Neural progenitor cell (in vitro differentiated cells): Measurements from ENCODE around the gene PSMD8. TPM values are rescaled to one million over a fixed set of nuclear protein-coding genes. Genes with fewer than 3 reads are reported as not detected.

Experiments used
- DNase-seq: peaks from one replicate; pipeline ENCODE4 v3.0.0-alpha.2; 2016; ENCODE audit warnings: low spot score
- H2AFZ ChIP-seq: fragments of 200-600 bp; sonication (generic); replicated peaks from 2 replicates; pipeline ENCODE4 v1.6.1; 2016; ENCODE audit warnings: antibody characterized with exemption
- H3F3A ChIP-seq: fragments of 200-600 bp; sonication (generic); 2 replicates; pipeline ENCODE4 v1.6.1; 2016; ENCODE audit warnings: antibody characterized with exemption, low read depth
- H3K27ac ChIP-seq: fragments of 200-600 bp; sonication (generic); 2 replicates; pipeline ENCODE4 v1.5.1; 2016; ENCODE audit warnings: mild to moderate bottlenecking
- H3K27me3 ChIP-seq: fragments of 200-600 bp; sonication (generic); 2 replicates; pipeline ENCODE4 v1.6.1; 2016; ENCODE audit warnings: mild to moderate bottlenecking, moderate library complexity
- H3K36me3 ChIP-seq: fragments of 200-600 bp; sonication (generic); 2 replicates; pipeline ENCODE4 v1.5.1; 2016
- H3K4me1 ChIP-seq: fragments of 200-600 bp; sonication (generic); 2 replicates; pipeline ENCODE4 v1.6.1; 2016; ENCODE audit warnings: mixed run types
- H3K4me2 ChIP-seq: fragments of 200-600 bp; sonication (generic); 2 replicates; pipeline ENCODE4 v1.6.1; 2016
- H3K4me3 ChIP-seq: fragments of 200-600 bp; sonication (generic); 2 replicates; pipeline ENCODE4 v1.5.1; 2016
- H3K79me2 ChIP-seq: fragments of 200-600 bp; sonication (generic); 2 replicates; pipeline ENCODE4 v1.6.1; 2016; ENCODE audit warnings: low read depth
- H3K9ac ChIP-seq: fragments of 200-600 bp; sonication (generic); 2 replicates; pipeline ENCODE4 v1.6.1; 2016
- H3K9me3 ChIP-seq: fragments of 200-600 bp; sonication (generic); 2 replicates; pipeline ENCODE4 v1.5.1; 2016; ENCODE audit warnings: low read depth
- H4K20me1 ChIP-seq: fragments of 200-600 bp; sonication (generic); 2 replicates; pipeline ENCODE4 v1.6.1; 2016; ENCODE audit warnings: low read depth
- H3K27ac Mint-ChIP-seq: 3 replicates; pipeline ENCODE4 v1.8.0; 2021; ENCODE audit warnings: mixed read lengths
- H3K27me3 Mint-ChIP-seq: 2 replicates; pipeline ENCODE4 v1.8.0; 2022; ENCODE audit warnings: low read depth, mild to moderate bottlenecking, inconsistent platforms, moderate library complexity, mixed read lengths; ENCODE audit not compliant: insufficient read depth
- H3K36me3 Mint-ChIP-seq: 3 replicates; pipeline ENCODE4 v1.8.0; 2021; ENCODE audit warnings: mixed read lengths
- H3K4me1 Mint-ChIP-seq: 3 replicates; pipeline ENCODE4 v1.8.0; 2021; ENCODE audit warnings: mixed read lengths
- H3K4me3 Mint-ChIP-seq: 3 replicates; pipeline ENCODE4 v1.8.0; 2021; ENCODE audit warnings: mild to moderate bottlenecking, moderate library complexity, mixed read lengths
- H3K9me3 Mint-ChIP-seq: 3 replicates; pipeline ENCODE4 v1.8.0; 2020; ENCODE audit warnings: mixed read lengths
- EZH2 ChIP-seq: fragments of 200-600 bp; sonication (generic); IDR thresholded peaks from 2 replicates; pipeline ENCODE4 v1.6.1; 2017; ENCODE audit warnings: antibody characterized with exemption, mild to moderate bottlenecking, moderate library complexity
- EZH2phosphoT487 ChIP-seq: fragments of 200-600 bp; sonication (generic); IDR thresholded peaks from 2 replicates; pipeline ENCODE4 v1.6.1; 2017; ENCODE audit warnings: antibody characterized with exemption
- total RNA-seq: library from RNA; depleted of rRNA; stranded (reverse); fragments of >200 nt; gene quantifications from 2 replicates; pipeline ENCODE4 v1.2.3, GENCODE V29; 2015; ENCODE audit warnings: low replicate concordance
- TF ChIP-seq, protein P1 (sequence below): fragments of 200-600 bp; sonication (generic); IDR thresholded peaks from 2 replicates; pipeline ENCODE4 v1.5.1; 2017; ENCODE audit warnings: antibody characterized with exemption, mild to moderate bottlenecking

Gene PSMD8
- total RNA-seq, 1 donor from 2014 or later, result 119 TPM

DNA sequence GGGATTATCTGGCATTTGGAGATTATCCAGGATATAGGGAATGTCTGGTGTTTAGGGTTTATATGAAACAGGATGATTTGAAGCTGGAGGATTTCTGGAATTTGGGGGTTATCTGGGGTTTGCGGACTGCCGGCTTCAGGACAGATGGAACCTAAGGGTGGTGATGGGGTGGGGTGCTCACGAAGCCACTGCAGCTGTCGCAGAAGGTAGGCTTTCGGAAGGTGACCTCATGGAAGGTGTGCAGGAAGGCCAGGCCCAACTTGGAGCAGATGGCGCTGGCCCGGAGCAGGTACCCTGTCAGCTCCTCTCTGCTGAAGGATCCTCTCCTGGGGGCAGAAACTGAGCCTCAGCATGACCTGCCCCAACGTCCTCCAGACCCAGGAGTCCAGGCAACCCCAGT lies 38.1 kb downstream of the PSMD8 start:
- no peak overlapping the region for H3K4me3 Mint-ChIP-seq
- Histone ChIP-seq H3K9me3 (no peaks in the 10 kb centered on the region), H3K79me2 (no peaks in the 10 kb centered on the region), H3K27ac (no peak overlapping the region), H3K9ac (no peak overlapping the region), H3K27me3 (no peaks in the 10 kb centered on the region), H3K4me1 (no peaks in the 10 kb centered on the region), H3K36me3 (no peaks in the 10 kb centered on the region), H3K4me2 (no peak overlapping the region), H4K20me1 (no peaks in the 10 kb centered on the region), H3F3A (no peaks in the 10 kb centered on the region), H3K4me3 (no peak overlapping the region), H2AFZ (no peak overlapping the region)
- H3K27me3 Mint-ChIP-seq, result peaks cover 16% of the 10 kb centered on the region
- peaks cover 5% of the 10 kb centered on the region for H3K4me1 Mint-ChIP-seq
- DNase-seq, result no peak
- H3K9me3 Mint-ChIP-seq, result no peaks in the 10 kb centered on the region
- no peak overlapping the region for H3K27ac Mint-ChIP-seq
- TF ChIP-seq EZH2phosphoT487 (no peak), EZH2 (no peak)
- TF ChIP-seq, protein P1, sequence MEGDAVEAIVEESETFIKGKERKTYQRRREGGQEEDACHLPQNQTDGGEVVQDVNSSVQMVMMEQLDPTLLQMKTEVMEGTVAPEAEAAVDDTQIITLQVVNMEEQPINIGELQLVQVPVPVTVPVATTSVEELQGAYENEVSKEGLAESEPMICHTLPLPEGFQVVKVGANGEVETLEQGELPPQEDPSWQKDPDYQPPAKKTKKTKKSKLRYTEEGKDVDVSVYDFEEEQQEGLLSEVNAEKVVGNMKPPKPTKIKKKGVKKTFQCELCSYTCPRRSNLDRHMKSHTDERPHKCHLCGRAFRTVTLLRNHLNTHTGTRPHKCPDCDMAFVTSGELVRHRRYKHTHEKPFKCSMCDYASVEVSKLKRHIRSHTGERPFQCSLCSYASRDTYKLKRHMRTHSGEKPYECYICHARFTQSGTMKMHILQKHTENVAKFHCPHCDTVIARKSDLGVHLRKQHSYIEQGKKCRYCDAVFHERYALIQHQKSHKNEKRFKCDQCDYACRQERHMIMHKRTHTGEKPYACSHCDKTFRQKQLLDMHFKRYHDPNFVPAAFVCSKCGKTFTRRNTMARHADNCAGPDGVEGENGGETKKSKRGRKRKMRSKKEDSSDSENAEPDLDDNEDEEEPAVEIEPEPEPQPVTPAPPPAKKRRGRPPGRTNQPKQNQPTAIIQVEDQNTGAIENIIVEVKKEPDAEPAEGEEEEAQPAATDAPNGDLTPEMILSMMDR, result no peak
- H3K36me3 Mint-ChIP-seq, result no peaks in the 10 kb centered on the region

DNA sequence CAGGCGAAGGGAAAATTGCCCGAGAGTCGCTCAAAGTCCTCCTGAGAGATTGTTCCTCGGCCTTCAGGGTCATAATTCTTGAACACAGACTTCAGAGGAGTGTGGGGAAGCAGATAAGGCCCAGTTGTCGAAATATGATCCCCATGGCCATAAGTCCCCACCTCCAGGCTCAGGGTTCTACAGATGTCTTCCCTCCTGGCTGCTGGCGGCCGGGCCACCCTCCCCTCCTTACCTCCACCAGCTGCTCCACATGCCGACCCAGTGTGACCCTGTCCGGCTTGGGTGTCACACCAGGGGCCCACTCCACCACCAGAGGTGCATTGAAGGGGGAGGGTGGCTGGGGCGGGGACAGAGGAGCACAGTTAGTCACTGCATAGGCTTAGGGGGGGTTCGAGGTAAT lies 38.6 kb downstream of the PSMD8 start:
- DNase-seq, result no peak
- Histone ChIP-seq H4K20me1 (no peaks in the 10 kb centered on the region), H3K9ac (no peak overlapping the region), H3K4me1 (no peaks in the 10 kb centered on the region), H2AFZ (no peak overlapping the region), H3K4me2 (no peak overlapping the region), H3K79me2 (no peaks in the 10 kb centered on the region), H3K27me3 (peaks cover 2% of the 10 kb centered on the region), H3K27ac (no peak overlapping the region), H3K36me3 (no peaks in the 10 kb centered on the region), H3K4me3 (no peak overlapping the region), H3F3A (no peaks in the 10 kb centered on the region), H3K9me3 (no peaks in the 10 kb centered on the region)
- Mint-ChIP-seq H3K9me3 (no peaks in the 10 kb centered on the region), H3K36me3 (no peaks in the 10 kb centered on the region), H3K4me1 (peaks cover 9% of the 10 kb centered on the region), H3K27ac (no peak overlapping the region), H3K4me3 (no peak overlapping the region), H3K27me3 (peaks cover 20% of the 10 kb centered on the region)
- TF ChIP-seq EZH2phosphoT487, result no peak

DNA sequence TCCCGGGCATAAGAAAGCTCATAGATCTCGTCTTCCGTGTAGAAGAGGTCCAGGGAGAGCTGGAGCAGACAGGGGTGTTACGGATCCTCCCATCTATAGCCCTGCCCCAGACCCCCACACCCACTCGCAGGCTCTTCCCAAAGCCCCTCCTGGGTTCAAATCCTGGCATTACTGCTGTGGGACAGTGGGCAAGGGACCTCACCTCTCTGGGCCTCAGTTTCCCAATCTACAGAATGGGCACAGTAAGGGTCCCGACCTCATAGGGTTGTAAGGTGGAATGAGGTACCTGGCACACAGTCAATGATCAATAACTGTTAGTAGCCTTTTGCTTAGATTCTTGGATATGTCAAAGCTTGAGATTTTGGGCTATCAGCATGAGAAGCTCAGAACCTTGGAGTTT lies 39.0 kb downstream of the PSMD8 start:
- H3K27me3 ChIP-seq, result peaks cover 7% of the 10 kb centered on the region
- no peaks in the 10 kb centered on the region for H3F3A ChIP-seq
- no peak for DNase-seq
- no peaks in the 10 kb centered on the region for H3K9me3 ChIP-seq
- H3K4me2 ChIP-seq, result no peak overlapping the region
- H3K4me3 Mint-ChIP-seq, result no peak overlapping the region
- H3K9ac ChIP-seq, result no peak overlapping the region
- H3K36me3 Mint-ChIP-seq, result no peaks in the 10 kb centered on the region
- no peaks in the 10 kb centered on the region for H3K36me3 ChIP-seq
- TF ChIP-seq EZH2 (no peak), EZH2phosphoT487 (no peak)
- TF ChIP-seq, protein P1, result no peak
- no peaks in the 10 kb centered on the region for H3K79me2 ChIP-seq
- H3K9me3 Mint-ChIP-seq, result no peaks in the 10 kb centered on the region
- H3K27ac ChIP-seq, result no peak overlapping the region
- H2AFZ ChIP-seq, result no peak overlapping the region
- no peak overlapping the region for H3K4me3 ChIP-seq
- H3K27ac Mint-ChIP-seq, result no peak overlapping the region
- H3K27me3 Mint-ChIP-seq, result peaks cover 20% of the 10 kb centered on the region
- H4K20me1 ChIP-seq, result no peaks in the 10 kb centered on the region
- no peaks in the 10 kb centered on the region for H3K4me1 ChIP-seq
- H3K4me1 Mint-ChIP-seq, result peaks cover 11% of the 10 kb centered on the region

DNA sequence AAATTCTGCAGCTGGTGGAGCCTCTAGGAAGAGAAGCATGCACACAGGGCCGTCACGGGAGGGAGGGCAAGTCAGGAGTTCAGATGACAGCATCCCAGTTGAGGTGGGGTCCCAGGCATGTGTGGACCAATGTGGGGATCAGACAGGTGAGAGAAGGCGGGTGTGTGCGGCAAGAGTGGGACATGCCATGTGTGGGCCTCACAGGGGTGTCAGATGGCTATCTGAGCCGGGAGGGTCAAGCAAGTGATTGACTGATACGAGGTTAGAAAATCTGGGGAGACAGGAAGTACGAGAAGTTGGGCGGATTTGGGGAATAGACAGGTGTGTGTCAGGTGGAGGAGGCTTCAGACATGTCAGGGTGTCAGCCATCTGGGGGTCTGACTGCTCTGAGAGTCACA lies 42.8 kb downstream of the PSMD8 start:
- H3K27me3 Mint-ChIP-seq, result peaks cover 26% of the 10 kb centered on the region
- H3K4me2 ChIP-seq, result peak overlapping the region; percentile 80
- peaks cover 11% of the 10 kb centered on the region for H3K4me1 Mint-ChIP-seq
- H3K4me3 Mint-ChIP-seq, result peak overlapping the region; percentile 86
- no peaks in the 10 kb centered on the region for H3K36me3 Mint-ChIP-seq
- peaks cover 24% of the 10 kb centered on the region for H3K27me3 ChIP-seq
- DNase-seq, result no peak
- H3K4me1 ChIP-seq, result no peaks in the 10 kb centered on the region
- H3K9ac ChIP-seq, result no peak overlapping the region
- H3K9me3 Mint-ChIP-seq, result no peaks in the 10 kb centered on the region
- no peak overlapping the region for H2AFZ ChIP-seq
- no peaks in the 10 kb centered on the region for H3K9me3 ChIP-seq
- H3K4me3 ChIP-seq, result no peak overlapping the region
- no peak overlapping the region for H3K27ac ChIP-seq
- H3F3A ChIP-seq, result peaks cover 6% of the 10 kb centered on the region
- H3K79me2 ChIP-seq, result no peaks in the 10 kb centered on the region
- H3K27ac Mint-ChIP-seq, result peak overlapping the region; percentile 6
- TF ChIP-seq EZH2, result no peak
- no peak for TF ChIP-seq EZH2phosphoT487
- TF ChIP-seq, protein P1, result no peak
- H4K20me1 ChIP-seq, result no peaks in the 10 kb centered on the region
- H3K36me3 ChIP-seq, result no peaks in the 10 kb centered on the region
